G401.6 (cell line): ENCODE measurements around the gene NOSTRIN.

Source experiments
- FAIRE-seq: peaks from 2 replicates; lab custom pipeline; 2012; peaks lifted over from hg19 to GRCh38; lab: Jason Lieb, UNC

The NOSTRIN gene

GRCh38 chr2:168884975-168885374, 82.5 kb downstream of the NOSTRIN start:
- no peak for FAIRE-seq

GRCh38 chr2:168889635-168890005, 87.2 kb downstream of the NOSTRIN start:
- FAIRE-seq = no peak

- peak; percentile 97 for FAIRE-seq
Measured at GRCh38 chr2:168890006-168890782, 87.8 kb downstream of the NOSTRIN start, which contains the start of gene SPC25. Gene SPC25, minus strand, starts transcription at chr2:168890430. Its CDS starts 911 bp downstream, at chr2:168889519.

GRCh38 chr2:168892327-168892726, 89.9 kb downstream of the NOSTRIN start:
- no peak for FAIRE-seq

GRCh38 chr2:168894101-168894500, 91.7 kb downstream of the NOSTRIN start:
- no peak for FAIRE-seq

- no peak for FAIRE-seq
Measured at GRCh38 chr2:168894720-168895119, 92.3 kb downstream of the NOSTRIN start.

- no peak for FAIRE-seq
Measured at GRCh38 chr2:168895771-168896170, 93.3 kb downstream of the NOSTRIN start.

- FAIRE-seq = no peak
Measured at GRCh38 chr2:168896783-168897182, 94.3 kb downstream of the NOSTRIN start.

- peak; percentile 100 for FAIRE-seq
Measured at GRCh38 chr2:168897449-168897848, 95.0 kb downstream of the NOSTRIN start.

GRCh38 chr2:168901003-168901402, 98.6 kb downstream of the NOSTRIN start, which contains the start of gene G6PC2:
Gene G6PC2, plus strand, starts transcription at chr2:168901291. Its CDS starts 41 bp downstream, at chr2:168901332.
- FAIRE-seq = no peak

GRCh38 chr2:168903888-168904287, 101.5 kb downstream of the NOSTRIN start:
- FAIRE-seq = no peak

- FAIRE-seq = no peak
Measured at GRCh38 chr2:168904358-168904757, 101.9 kb downstream of the NOSTRIN start.

GRCh38 chr2:168907940-168908662, 105.7 kb downstream of the NOSTRIN start:
- FAIRE-seq = no peak

- FAIRE-seq = no peak
Measured at GRCh38 chr2:168910330-168910729, 107.9 kb downstream of the NOSTRIN start.

- no peak for FAIRE-seq
Measured at GRCh38 chr2:168912466-168912865, 110.0 kb downstream of the NOSTRIN start.

GRCh38 chr2:168912901-168913369, 110.5 kb downstream of the NOSTRIN start:
- no peak for FAIRE-seq

- no peak for FAIRE-seq
Measured at GRCh38 chr2:168913495-168913894, 111.1 kb downstream of the NOSTRIN start.
